Endometrial microvascular endothelial cells (primary cell): ENCODE data around the gene PTEN. TPM values are rescaled to one million over a fixed set of nuclear protein-coding genes. Genes with fewer than 3 reads are reported as not detected.
"Not testable (repeated sequence)": the region's sequence is repeated elsewhere in the genome, so short reads cannot be mapped to it uniquely, and the experiment has no call there.

Source experiments
- in situ Hi-C: cut with HindIII; loops from 2 replicates; pipeline ENCODE4 v1.10.0; 2017; ENCODE audit warnings: low sequenced_read_pairs, low pct_unique_long_range_greater_than_20kb; ENCODE audit errors: inconsistent ontology term
- total RNA-seq: library from RNA; depleted of rRNA; stranded (reverse); fragments of >200 nt; gene quantifications from one replicate; pipeline ENCODE4 v1.2.3, GENCODE V29; 2015; ENCODE audit errors: inconsistent ontology term

Gene PTEN
- total RNA-seq, 1 donor from 2014 or later: 29.6 TPM

- in situ Hi-C loops: loop anchor here (25.0 kb wide), 2 partner anchors 97 to 372 kb away; no protein-coding TSS in a partner anchor
Observed at GRCh38 chr10:87865241-87865881, 1.9 kb downstream of the PTEN start.

GRCh38 chr10:87866412-87866974 is 3.1 kb downstream of the PTEN start:
- in situ Hi-C loops: loop anchor here (25.0 kb wide), 2 partner anchors 96 to 371 kb away; no protein-coding TSS in a partner anchor

GRCh38 chr10:87867453-87867852 is 4.0 kb downstream of the PTEN start:
- in situ Hi-C loops: loop anchor here (25.0 kb wide), 2 partner anchors 95 to 370 kb away; no protein-coding TSS in a partner anchor

GRCh38 chr10:87868277-87868676 is 4.9 kb downstream of the PTEN start:
- in situ Hi-C loops: loop anchor here (25.0 kb wide), 2 partner anchors 94 to 369 kb away; no protein-coding TSS in a partner anchor

GRCh38 chr10:87869139-87869538 is 5.7 kb downstream of the PTEN start:
- in situ Hi-C loops: loop anchor here (25.0 kb wide), 2 partner anchors 93 to 368 kb away; no protein-coding TSS in a partner anchor

- in situ Hi-C loops: loop anchor here (25.0 kb wide), 2 partner anchors 92 to 367 kb away; no protein-coding TSS in a partner anchor
Observed at GRCh38 chr10:87869773-87870551, 6.5 kb downstream of the PTEN start.

- in situ Hi-C loops: loop anchor here (25.0 kb wide), 2 partner anchors 89 to 364 kb away; no protein-coding TSS in a partner anchor
Observed at GRCh38 chr10:87872828-87873227, 9.4 kb downstream of the PTEN start.

- in situ Hi-C loops: loop anchor here (25.0 kb wide), 2 partner anchors 89 to 364 kb away; no protein-coding TSS in a partner anchor
Observed at GRCh38 chr10:87873656-87874055, 10.2 kb downstream of the PTEN start.

- in situ Hi-C loops: no loop called here
Observed at GRCh38 chr10:87875929-87876571, 12.6 kb downstream of the PTEN start.

- in situ Hi-C loops: no loop called here
Observed at GRCh38 chr10:87878664-87879459, 15.4 kb downstream of the PTEN start.

- in situ Hi-C loops: no loop called here
Observed at GRCh38 chr10:87880336-87880735, 16.9 kb downstream of the PTEN start.

- in situ Hi-C loops: not testable (repeated sequence)
Observed at GRCh38 chr10:87881373-87882059, 18.1 kb downstream of the PTEN start.

GRCh38 chr10:87882555-87883294 is 19.3 kb downstream of the PTEN start:
- in situ Hi-C loops: no loop called here

- in situ Hi-C loops: no loop called here
Observed at GRCh38 chr10:87886635-87887034, 23.2 kb downstream of the PTEN start.

GRCh38 chr10:87887146-87887545 is 23.7 kb downstream of the PTEN start:
- in situ Hi-C loops: no loop called here

GRCh38 chr10:87887548-87888289 is 24.3 kb downstream of the PTEN start:
- in situ Hi-C loops: no loop called here
